SK-N-SH treated with all-trans-retinoic acid at 6 μM for 48 hours (cell line): ENCODE measurements around the gene MRPS23.

Experiments used
- CSDC2 ChIP-seq: fragments of 250-450 bp; sonication (Bioruptor Pico); IDR thresholded peaks from 2 replicates; pipeline ENCODE4 v1.5.0; 2020; ENCODE audit warnings: mild to moderate bottlenecking, moderate library complexity
- ISL1 ChIP-seq: fragments of 250-450 bp; sonication (Bioruptor Pico); IDR thresholded peaks from 2 replicates; pipeline ENCODE4 v2.1.2; 2022; ENCODE audit warnings: mild to moderate bottlenecking, moderate library complexity
- TOX ChIP-seq: fragments of 250-450 bp; sonication (Bioruptor Pico); IDR thresholded peaks from 2 replicates; pipeline ENCODE4 v1.8.0; 2021; ENCODE audit warnings: mild to moderate bottlenecking, moderate library complexity, borderline replicate concordance
- ZFP30 ChIP-seq: fragments of 450-650 bp; formaldehyde crosslinking; IDR thresholded peaks from 2 replicates; pipeline ENCODE4 v1.5.0; 2022; ENCODE audit warnings: mild to moderate bottlenecking, moderate library complexity

GRCh38 chr17:57785022-57785421 is 64.8 kb downstream of the MRPS23 start:
- TF ChIP-seq CSDC2 (no peak), ISL1 (CRISPR knock-in tag) (no peak), ZFP30 (CRISPR knock-in tag) (no peak), TOX (no peak)
